Effector memory CD4-positive, alpha-beta T cell (primary cell): ENCODE measurements around the gene DMRT2.

Experiments used
- DNase-seq, 3 donors: peaks; one replicate each; pipeline ENCODE4 v3.0.0-alpha.2; 2020
- H3K27ac ChIP-seq: 2 replicates; pipeline ENCODE4 v1.7.0; 2013; ENCODE audit warnings: mild to moderate bottlenecking, low read length, moderate library complexity; ENCODE audit not compliant: insufficient read depth, poor library complexity, severe bottlenecking
- H3K27me3 ChIP-seq: replicated peaks from 2 replicates; pipeline ENCODE4 v1.7.0; 2013; ENCODE audit warnings: mild to moderate bottlenecking, low read length; ENCODE audit not compliant: insufficient read depth, control insufficient read depth, poor library complexity, severe bottlenecking
- H3K36me3 ChIP-seq: 2 replicates; pipeline ENCODE4 v1.7.0; 2013; ENCODE audit warnings: mild to moderate bottlenecking, low read length, moderate library complexity; ENCODE audit not compliant: control insufficient read depth, insufficient read depth
- H3K4me1 ChIP-seq: 2 replicates; pipeline ENCODE4 v1.7.0; 2013; ENCODE audit warnings: low read length, mild to moderate bottlenecking; ENCODE audit not compliant: control insufficient read depth, insufficient read depth, poor library complexity, severe bottlenecking
- H3K4me3 ChIP-seq: 2 replicates; pipeline ENCODE4 v1.7.0; 2013; ENCODE audit warnings: low read length, low read depth, mild to moderate bottlenecking; ENCODE audit not compliant: insufficient read depth, poor library complexity, severe bottlenecking
- H3K9me3 ChIP-seq: 2 replicates; pipeline ENCODE4 v1.7.0; 2013; ENCODE audit warnings: mild to moderate bottlenecking, low read length, moderate library complexity; ENCODE audit not compliant: control insufficient read depth

The DMRT2 gene

GRCh38 chr9:1053986-1054425 lies 3.8 kb downstream of the DMRT2 start:
- Histone ChIP-seq H3K27ac (no peak overlapping the region), H3K27me3 (peaks cover 45% of the 10 kb centered on the region), H3K36me3 (no peaks in the 10 kb centered on the region), H3K4me3 (no peak overlapping the region), H3K9me3 (no peaks in the 10 kb centered on the region), H3K4me1 (peaks cover 14% of the 10 kb centered on the region)
- no peak for DNase-seq

GRCh38 chr9:1055166-1055565 lies 5.0 kb downstream of the DMRT2 start:
- Histone ChIP-seq H3K27ac (no peak overlapping the region), H3K4me1 (peaks cover 11% of the 10 kb centered on the region), H3K36me3 (no peaks in the 10 kb centered on the region), H3K27me3 (peaks cover 40% of the 10 kb centered on the region), H3K4me3 (no peak overlapping the region), H3K9me3 (no peaks in the 10 kb centered on the region)
- no peak for DNase-seq

DNA sequence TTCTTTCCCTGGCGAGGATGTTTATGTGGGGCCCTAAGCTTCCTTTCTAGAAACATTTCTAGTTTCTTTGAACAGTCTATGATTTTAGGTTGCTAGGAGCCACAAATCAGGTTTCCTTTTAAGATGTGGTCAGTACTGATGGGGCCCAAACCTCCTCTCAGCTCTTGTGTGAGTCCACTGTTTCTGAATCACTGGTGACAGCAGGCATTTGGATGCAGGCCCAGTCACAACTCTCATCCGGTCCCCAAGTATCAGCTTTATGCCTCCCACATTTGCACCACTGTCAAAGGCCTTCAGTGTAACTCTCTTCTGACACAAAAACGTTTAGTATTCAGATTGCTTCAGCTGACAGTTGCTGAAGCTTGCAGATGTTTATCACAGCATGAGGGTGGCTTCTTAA lies 7.8 kb downstream of the DMRT2 start:
- H3K9me3 ChIP-seq = no peaks in the 10 kb centered on the region
- no peak for DNase-seq
- H3K4me1 ChIP-seq = no peaks in the 10 kb centered on the region
- no peaks in the 10 kb centered on the region for H3K36me3 ChIP-seq
- H3K27me3 ChIP-seq = peaks cover 16% of the 10 kb centered on the region
- H3K4me3 ChIP-seq = no peak overlapping the region
- no peak overlapping the region for H3K27ac ChIP-seq

DNA sequence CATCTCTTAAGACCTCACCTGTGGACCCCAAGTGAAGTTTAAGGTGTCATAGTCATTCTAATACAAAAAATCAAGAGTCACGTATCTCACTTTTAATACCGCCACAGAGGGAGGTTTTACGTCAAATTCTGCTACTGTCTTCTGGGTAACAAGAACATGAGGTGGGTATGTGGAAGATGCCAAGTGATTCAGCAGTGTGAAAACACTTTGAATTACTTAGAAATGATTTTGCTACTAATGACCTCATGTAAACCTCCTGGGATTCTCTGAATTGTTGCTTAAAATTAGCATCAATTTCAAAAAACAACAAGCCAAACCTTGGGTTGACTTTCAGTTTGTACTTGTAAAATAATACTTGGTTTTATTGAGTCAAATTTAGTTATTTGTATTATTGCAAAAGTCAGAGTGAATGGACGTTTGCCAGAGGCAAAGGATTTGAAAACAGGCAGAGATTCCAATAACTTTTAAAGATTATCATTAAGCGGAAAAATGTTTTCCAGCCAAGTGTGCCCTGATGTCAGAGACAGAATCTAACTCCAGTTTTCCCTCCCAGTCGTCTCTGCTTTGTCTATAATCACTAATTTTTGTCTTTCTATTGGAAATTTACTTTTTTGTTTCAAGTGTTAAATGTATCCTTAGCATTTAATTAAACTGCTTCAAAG lies 8.8 kb downstream of the DMRT2 start:
- no peak for DNase-seq
- H3K4me3 ChIP-seq = no peak overlapping the region
- H3K27me3 ChIP-seq = peaks cover 6% of the 10 kb centered on the region
- H3K36me3 ChIP-seq = no peaks in the 10 kb centered on the region
- H3K9me3 ChIP-seq = no peaks in the 10 kb centered on the region
- no peaks in the 10 kb centered on the region for H3K4me1 ChIP-seq
- no peak overlapping the region for H3K27ac ChIP-seq

DNA sequence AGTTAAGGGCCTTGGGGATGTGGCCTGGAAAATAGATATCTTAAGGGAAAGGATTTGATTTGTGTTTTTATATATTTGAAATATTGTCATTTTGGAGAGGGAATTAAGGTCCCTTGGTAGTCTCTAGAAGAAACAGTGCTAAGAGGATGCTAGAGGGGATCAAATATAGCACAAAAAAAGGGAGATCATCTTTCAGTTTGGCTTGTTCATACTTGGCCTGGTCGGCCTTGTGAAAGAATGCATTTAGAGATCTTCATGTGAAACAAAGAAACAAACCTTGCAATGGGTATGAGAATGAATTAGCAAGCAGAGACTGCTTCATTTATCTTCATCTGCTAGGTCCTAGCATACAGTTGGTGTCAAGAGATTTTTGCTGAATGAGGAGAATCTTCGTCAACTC lies 15.0 kb downstream of the DMRT2 start:
- Histone ChIP-seq H3K36me3 (no peaks in the 10 kb centered on the region), H3K4me3 (no peak overlapping the region)

DNA sequence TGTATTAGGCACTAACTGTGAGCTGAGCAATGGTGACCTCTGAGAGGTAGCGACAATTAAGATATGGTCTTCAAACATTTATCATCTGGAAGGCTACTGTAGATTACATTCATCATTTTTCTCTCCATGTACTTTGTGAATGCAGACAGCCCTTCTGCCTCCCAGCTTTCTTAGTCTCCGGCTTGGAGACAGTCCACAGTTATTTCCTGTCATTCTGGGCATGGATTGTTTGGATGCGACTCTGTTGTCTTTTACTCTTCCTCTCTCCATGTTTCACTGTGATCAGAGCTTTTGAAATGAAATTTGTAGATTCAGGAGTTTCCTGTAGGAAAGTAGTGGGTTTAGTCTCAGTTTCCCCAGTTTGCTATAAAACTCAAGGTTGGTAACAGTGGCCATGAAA lies 20.5 kb downstream of the DMRT2 start:
- no peaks in the 10 kb centered on the region for H3K4me1 ChIP-seq
- H3K9me3 ChIP-seq = no peaks in the 10 kb centered on the region
- H3K27me3 ChIP-seq = no peaks in the 10 kb centered on the region
- no peak overlapping the region for H3K4me3 ChIP-seq
- no peak for DNase-seq
- no peak overlapping the region for H3K27ac ChIP-seq
- no peaks in the 10 kb centered on the region for H3K36me3 ChIP-seq

More for the DNA sequence above, 15.0 kb downstream of the DMRT2 start:
- H3K27me3 ChIP-seq = no peaks in the 10 kb centered on the region
- DNase-seq = no peak
- no peak overlapping the region for H3K27ac ChIP-seq
- no peaks in the 10 kb centered on the region for H3K9me3 ChIP-seq
- H3K4me1 ChIP-seq = no peaks in the 10 kb centered on the region

DNA sequence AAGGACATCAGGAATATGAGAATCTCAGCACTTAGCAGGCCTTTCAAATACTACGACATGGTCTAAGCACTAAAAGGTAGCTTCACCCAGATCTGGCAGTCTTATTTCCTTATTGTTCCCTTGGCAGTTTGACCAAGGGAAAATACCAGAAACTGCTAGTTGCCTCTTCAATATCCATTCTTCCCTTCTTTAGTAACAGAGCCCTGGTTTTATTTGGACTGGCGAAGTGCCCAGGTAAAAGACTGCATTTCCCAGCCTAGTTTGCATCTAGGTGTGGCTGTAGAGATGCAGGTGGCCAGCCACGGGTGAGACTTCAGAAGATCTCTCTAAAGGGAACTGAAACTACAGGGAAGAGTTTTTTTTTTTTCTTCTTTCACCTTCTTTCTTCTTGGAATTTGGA lies 21.6 kb downstream of the DMRT2 start:
- no peaks in the 10 kb centered on the region for H3K9me3 ChIP-seq
- H3K36me3 ChIP-seq = no peaks in the 10 kb centered on the region
- no peak overlapping the region for H3K27ac ChIP-seq
- DNase-seq = no peak
- no peak overlapping the region for H3K4me3 ChIP-seq
- H3K27me3 ChIP-seq = no peaks in the 10 kb centered on the region
- no peaks in the 10 kb centered on the region for H3K4me1 ChIP-seq

DNA sequence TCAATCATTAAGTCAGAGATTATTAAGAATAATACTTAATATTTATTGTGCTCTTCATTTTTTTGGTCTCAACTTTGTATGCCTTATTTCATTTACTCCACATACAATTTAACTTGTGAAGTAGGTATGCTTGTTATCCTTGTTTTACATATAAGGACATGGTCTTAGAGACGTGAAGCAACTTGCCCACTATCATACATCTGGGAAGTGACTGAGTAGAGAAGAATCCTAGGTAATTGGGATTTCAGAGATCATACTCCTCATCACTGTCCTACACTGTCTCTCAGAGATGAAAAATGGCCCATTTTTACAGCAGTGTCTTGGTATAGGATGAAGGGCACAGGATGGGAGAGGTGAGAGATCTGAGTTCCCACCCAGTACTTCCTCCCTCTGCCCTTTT lies 23.3 kb downstream of the DMRT2 start:
- no peak for DNase-seq
- no peaks in the 10 kb centered on the region for H3K36me3 ChIP-seq
- H3K27ac ChIP-seq = no peak overlapping the region
- no peaks in the 10 kb centered on the region for H3K4me1 ChIP-seq
- no peak overlapping the region for H3K4me3 ChIP-seq
- H3K9me3 ChIP-seq = no peaks in the 10 kb centered on the region
- no peaks in the 10 kb centered on the region for H3K27me3 ChIP-seq

DNA sequence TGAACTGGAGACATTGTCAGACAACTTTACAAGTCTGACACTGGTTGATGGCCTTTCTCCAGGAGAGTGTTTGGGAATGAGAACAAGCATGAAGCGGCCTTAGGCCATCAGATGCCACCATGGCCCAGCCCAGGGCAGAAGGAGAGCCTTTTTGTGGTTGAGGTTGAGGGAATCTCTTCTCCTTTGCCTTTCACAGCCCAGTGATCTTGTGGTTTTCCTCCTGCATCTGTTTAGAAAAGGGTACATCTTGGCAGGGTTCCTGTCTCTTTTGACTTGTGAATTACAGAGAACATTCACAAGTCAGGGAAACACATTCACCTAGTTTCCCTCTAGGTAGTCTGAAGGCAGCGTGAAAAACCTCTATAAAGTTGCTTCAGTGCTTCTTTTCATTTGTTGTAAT lies 27.5 kb downstream of the DMRT2 start:
- no peaks in the 10 kb centered on the region for H3K27me3 ChIP-seq
- H3K9me3 ChIP-seq = no peaks in the 10 kb centered on the region
- H3K4me3 ChIP-seq = no peak overlapping the region
- H3K36me3 ChIP-seq = no peaks in the 10 kb centered on the region
- H3K27ac ChIP-seq = no peak overlapping the region
- DNase-seq = no peak
- no peaks in the 10 kb centered on the region for H3K4me1 ChIP-seq

DNA sequence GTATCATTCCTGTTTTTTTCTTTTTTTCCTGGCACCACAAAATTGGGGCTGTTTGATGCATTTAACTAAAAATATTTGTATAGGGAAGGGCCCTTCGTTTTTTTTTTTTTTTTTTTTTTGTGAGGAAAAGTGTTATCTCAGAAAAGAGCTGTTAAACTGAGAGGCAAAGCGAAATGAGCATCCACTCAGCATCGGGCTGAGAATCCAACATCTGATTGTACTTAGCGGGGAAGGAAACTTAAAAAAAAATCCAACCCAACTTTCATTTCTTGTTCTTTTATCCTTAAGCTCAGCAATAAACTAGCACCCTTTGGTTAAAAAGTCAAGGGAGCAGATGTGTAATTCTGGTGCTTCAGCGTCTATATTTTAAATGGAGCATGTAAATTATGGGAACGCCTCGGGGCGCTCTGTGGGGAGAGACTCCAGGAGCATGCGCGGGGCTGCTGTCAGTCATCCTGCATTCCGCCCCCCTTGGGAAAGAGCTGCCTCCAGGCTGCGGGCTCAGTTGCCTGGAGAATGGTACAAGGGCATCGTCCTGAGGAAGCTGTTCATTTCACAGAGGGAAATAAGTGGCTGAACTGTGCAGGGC lies 33.3 kb downstream of the DMRT2 start:
- H3K4me1 ChIP-seq = no peaks in the 10 kb centered on the region
- H3K9me3 ChIP-seq = no peaks in the 10 kb centered on the region
- no peak overlapping the region for H3K27ac ChIP-seq
- no peak overlapping the region for H3K4me3 ChIP-seq
- DNase-seq = no peak
- no peaks in the 10 kb centered on the region for H3K27me3 ChIP-seq
- no peaks in the 10 kb centered on the region for H3K36me3 ChIP-seq
